ENCODE data around the gene RIT1. TPM values are rescaled to one million over a fixed set of nuclear protein-coding genes. Genes with fewer than 3 reads are reported as not detected.

Gene RIT1
- total and polyA plus RNA-seq, 4 donors: 15.8 to 58.2 (median 42.5) TPM

DNA sequence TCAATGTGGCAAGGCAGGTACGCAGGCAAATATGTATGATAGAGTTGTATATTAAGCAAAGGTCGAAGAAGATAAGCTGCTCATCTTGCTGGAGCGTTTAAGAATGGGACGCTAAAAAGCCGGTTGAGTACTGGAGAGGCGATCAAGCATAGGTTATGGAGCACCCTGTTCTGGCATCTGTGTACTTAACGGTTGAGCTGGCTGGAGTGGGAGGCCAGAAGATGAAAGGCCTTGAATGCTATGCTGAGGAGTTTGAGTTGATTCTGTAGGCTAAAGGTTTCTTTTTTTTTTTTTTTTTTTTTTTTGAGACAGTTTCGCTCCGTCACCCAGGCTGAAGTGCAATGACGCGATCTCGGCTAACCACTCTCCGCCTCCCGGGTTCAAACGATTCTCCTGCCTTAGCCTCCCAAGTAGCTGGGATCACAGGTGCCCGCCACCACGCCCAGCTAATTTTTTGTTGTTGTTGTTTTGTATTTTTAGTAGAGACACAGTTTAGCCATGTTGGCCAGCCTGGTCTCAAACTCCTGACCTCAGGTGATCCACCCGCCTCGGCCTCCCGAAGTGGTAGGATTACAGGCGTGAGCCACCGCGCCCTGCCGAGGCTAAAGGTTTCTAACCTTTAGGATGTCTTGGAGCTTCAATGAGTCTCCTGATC is 23.9 kb upstream of the RIT1 start:
- Histone ChIP-seq H3K9me3 (ENCODE audit: control insufficient read depth in 4 of 4, insufficient read depth in 3 of 4, low read length in 3 of 4) (no peaks in the 10 kb centered on the region), H3K27me3 (ENCODE audit: control insufficient read depth in 3 of 3, insufficient read depth in 3 of 3, low read length in 2 of 3) (no peaks in the 10 kb centered on the region), H3K36me3 (ENCODE audit: control insufficient read depth in 4 of 4, insufficient read depth in 4 of 4, low read length in 4 of 4) (peaks cover 5 to 20% (median 12%) of the 10 kb centered on the region in 4 donors), H3K4me1 (ENCODE audit: control insufficient read depth in 5 of 5, insufficient read depth in 5 of 5, low read length in 5 of 5) (peaks cover 8 to 33% (median 11%) of the 10 kb centered on the region in 5 donors), H3K27ac (ENCODE audit: low read depth in 1 of 2, low read length in 1 of 2) (peak overlapping the region; percentile 88), H3K9ac (ENCODE audit: insufficient read depth in 1 of 2, low read length in 2 of 2) (peak overlapping the region; percentile 33 to 79), H3K4me3 (peak overlapping the region; percentile 28)
- ATAC-seq (ENCODE audit: insufficient read depth, low FRiP score): no peak
- 70 to 85% methylated on average over 24 of the region's 24 CpGs for WGBS, 2 donors
- peak; percentile 38 to 52 (median 49) for DNase-seq
- no peak for TF ChIP-seq CTCF (IDR thresholded peaks at IDR 0.05; ENCODE audit: control extremely low read depth, extremely low read depth)

DNA sequence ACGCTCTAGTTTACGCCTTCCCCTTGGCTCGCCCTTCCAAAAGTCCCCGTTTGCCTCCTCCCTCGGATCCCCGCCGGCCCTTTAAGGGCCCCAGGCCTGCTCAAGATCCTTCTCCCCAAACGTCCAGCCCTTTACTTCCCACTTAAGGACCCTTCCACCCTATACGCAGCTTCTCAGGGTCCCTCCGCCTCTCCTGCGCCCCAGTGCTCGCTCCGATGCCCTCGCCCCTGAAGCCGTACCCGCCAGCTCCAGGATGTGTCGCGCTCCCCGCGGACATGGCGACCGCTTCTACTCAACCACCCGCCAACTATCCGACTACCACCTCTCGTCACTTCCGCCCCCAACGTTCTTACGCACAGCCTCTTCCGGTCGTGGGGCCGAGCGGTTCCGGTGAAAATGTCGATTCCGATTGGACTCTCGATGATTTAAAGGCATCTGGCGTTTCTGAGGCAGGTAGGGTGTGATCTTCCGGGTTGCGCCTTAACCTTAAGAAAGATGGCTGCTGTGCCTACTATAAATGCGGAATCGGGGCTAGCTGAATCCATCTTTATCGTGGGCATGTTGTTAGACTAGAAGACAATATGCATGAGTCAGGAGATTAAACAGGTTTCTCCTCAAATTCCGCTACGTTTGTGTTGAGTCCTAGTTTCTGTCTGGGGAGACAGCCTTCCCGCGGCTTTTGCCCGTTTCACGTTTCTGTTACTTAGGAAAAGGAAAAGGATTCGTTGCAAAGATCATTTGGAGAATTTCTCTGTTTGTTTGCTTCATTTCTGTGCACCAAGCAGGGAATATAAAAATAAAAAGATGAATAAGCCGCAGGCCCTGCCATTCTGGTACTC is 23.2 kb upstream of the RIT1 start, which contains the start of gene KHDC4:
Gene KHDC4, minus strand, starts transcription at position 317 of the 839 bp plus-strand sequence. Its CDS starts 40 bp downstream, at position 277.
- Histone ChIP-seq H3K27ac (ENCODE audit: low read depth in 1 of 2, low read length in 1 of 2) (peak within 1 kb of the TSS; percentile 88 to 97), H3K36me3 (ENCODE audit: control insufficient read depth in 4 of 4, insufficient read depth in 4 of 4, low read length in 4 of 4) (peaks cover 5 to 23% (median 13%) of the 10 kb centered on the region in 4 donors), H3K9ac (ENCODE audit: insufficient read depth in 1 of 2, low read length in 2 of 2) (peak within 1 kb of the TSS; percentile 92 to 96), H3K4me3 (peak within 1 kb of the TSS; percentile 82), H3K9me3 (ENCODE audit: control insufficient read depth in 4 of 4, insufficient read depth in 3 of 4, low read length in 3 of 4) (no peaks in the 10 kb centered on the region), H3K4me1 (ENCODE audit: control insufficient read depth in 5 of 5, insufficient read depth in 5 of 5, low read length in 5 of 5) (peaks cover 6 to 31% (median 9%) of the 10 kb centered on the region in 5 donors), H3K27me3 (ENCODE audit: control insufficient read depth in 3 of 3, insufficient read depth in 3 of 3, low read length in 2 of 3) (no peaks in the 10 kb centered on the region)
- no peak for TF ChIP-seq CTCF (IDR thresholded peaks at IDR 0.05; ENCODE audit: control extremely low read depth, extremely low read depth)
- ATAC-seq (ENCODE audit: insufficient read depth, low FRiP score) (peak; percentile 95), DNase-seq (peak; percentile 97 to 100 (median 99))
- 1% methylated on average over 50 of the region's 50 CpGs for WGBS, 2 donors

GRCh38 chr1:155933591-155934096 is 22.5 kb upstream of the RIT1 start:
- 4 to 6% methylated on average over 10 of the region's 10 CpGs for WGBS, 2 donors
- Histone ChIP-seq H3K27ac (ENCODE audit: low read depth in 1 of 2, low read length in 1 of 2) (peak overlapping the region; percentile 76 to 97), H3K36me3 (ENCODE audit: control insufficient read depth in 4 of 4, insufficient read depth in 4 of 4, low read length in 4 of 4) (peaks cover 7 to 28% (median 16%) of the 10 kb centered on the region in 4 donors), H3K9ac (ENCODE audit: insufficient read depth in 1 of 2, low read length in 2 of 2) (peak overlapping the region; percentile 92 to 96), H3K4me1 (ENCODE audit: control insufficient read depth in 5 of 5, insufficient read depth in 5 of 5, low read length in 5 of 5) (peaks cover 6 to 31% (median 9%) of the 10 kb centered on the region in 5 donors), H3K27me3 (ENCODE audit: control insufficient read depth in 3 of 3, insufficient read depth in 3 of 3, low read length in 2 of 3) (no peaks in the 10 kb centered on the region), H3K9me3 (ENCODE audit: control insufficient read depth in 4 of 4, insufficient read depth in 3 of 4, low read length in 3 of 4) (no peaks in the 10 kb centered on the region), H3K4me3 (peak overlapping the region; percentile 82)
- TF ChIP-seq CTCF (IDR thresholded peaks at IDR 0.05; ENCODE audit: control extremely low read depth, extremely low read depth): no peak
- ATAC-seq (ENCODE audit: insufficient read depth, low FRiP score) (no peak), DNase-seq (peak in 1 of 3 donors; percentile 8)

All from lung (tissue), 12 donors.